DND-41 (cell line): ENCODE data around the gene ABCD3.

Experiments
- CTCF ChIP-seq: IDR thresholded peaks from 2 replicates; pipeline ENCODE4 v1.5.1; 2012; ENCODE audit warnings: borderline replicate concordance, low read length, moderate library complexity, mild to moderate bottlenecking; ENCODE audit not compliant: poor library complexity, severe bottlenecking; ENCODE audit errors: extremely low read depth
- EZH2 ChIP-seq: IDR thresholded peaks from 3 replicates; pipeline ENCODE4 v1.6.1; 2012; ENCODE audit warnings: borderline replicate concordance, low read depth, mild to moderate bottlenecking, moderate library complexity, low read length, inconsistent platforms; ENCODE audit not compliant: severe bottlenecking

- no peak for TF ChIP-seq CTCF
- no peak for TF ChIP-seq EZH2
Observed at GRCh38 chr1:94395748-94396309, 22.4 kb upstream of the ABCD3 start.
